Stimulated activated CD4-positive, alpha-beta T cell treated with anti-CD3 and anti-CD28 coated beads, Interleukin-2, amount 100 ng/mL, for 48 hours (primary cell): Measurements from ENCODE around the gene GSG1L.
"Not testable (repeated sequence)": the region's sequence is repeated elsewhere in the genome, so short reads cannot be mapped to it uniquely, and the experiment has no call there.

Experiments used
- DNase-seq, 2 donors: peaks; one replicate each; pipeline ENCODE4 v3.0.0-alpha.2; 2020

The GSG1L gene

GRCh38 chr16:28011971-28012445, 51.5 kb downstream of the GSG1L start:
- DNase-seq: no peak

DNA sequence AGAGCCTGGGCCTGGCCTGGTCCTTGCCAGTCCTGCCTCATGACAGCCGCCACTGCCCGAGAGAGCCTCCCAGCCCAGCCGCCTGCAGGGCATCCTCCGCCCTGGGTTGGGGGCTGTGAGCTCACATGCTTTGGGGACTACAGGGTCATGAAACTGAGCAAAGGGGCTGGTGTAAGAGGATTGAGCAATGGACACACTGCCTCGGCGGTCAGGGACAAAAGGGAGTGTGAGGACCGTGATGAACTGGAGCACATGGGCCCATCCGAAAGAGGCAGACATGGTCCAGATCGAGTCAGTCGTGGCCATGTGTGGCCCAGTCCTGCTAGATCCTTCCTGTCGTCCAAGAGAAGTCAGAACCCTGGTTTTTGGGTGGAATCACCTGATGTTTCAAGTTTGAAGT, 52.3 kb downstream of the GSG1L start:
- DNase-seq: no peak

DNA sequence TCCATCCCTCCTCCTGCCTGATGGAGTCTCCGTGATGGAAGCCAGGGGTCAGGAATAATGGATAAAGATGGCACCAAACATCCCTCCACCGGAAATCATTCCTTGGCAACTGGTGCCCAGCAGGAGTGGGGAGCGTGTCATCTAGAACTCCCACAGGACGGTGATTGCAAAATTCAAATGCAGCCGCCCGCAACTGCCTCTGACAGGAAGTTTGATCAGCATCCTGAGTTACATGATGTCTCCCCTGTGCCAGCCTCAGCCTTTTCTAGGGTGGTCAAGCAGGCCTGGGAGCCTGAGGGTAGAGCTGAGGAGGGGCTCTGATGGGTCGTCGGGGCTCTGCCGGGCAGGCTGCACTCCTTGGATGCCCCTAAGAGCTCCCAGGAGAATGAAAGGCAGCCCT, 52.8 kb downstream of the GSG1L start:
- no peak for DNase-seq

GRCh38 chr16:28009586-28010373, 53.7 kb downstream of the GSG1L start:
- DNase-seq: no peak

DNA sequence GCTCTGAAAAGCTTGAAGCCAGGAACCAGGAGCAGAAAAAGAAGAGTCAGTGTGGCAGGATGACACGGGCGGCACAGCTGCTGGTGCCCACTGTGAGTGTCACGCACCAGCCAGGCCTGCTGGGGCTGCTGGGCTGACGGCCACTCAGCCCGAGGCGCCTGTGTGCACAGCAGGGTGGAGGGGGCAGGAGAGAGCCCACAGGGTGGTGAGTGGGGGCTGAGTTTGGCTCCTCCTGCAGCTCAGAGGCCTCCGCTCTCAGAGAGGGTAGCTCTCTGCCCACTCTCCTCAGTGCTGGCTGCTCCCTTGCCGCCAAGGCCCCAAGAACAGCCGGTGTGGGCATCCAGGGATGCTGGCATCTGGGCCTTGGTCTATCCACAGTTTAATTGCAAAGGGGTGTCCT, 59.6 kb downstream of the GSG1L start:
- DNase-seq: no peak

GRCh38 chr16:28003021-28003865, 60.3 kb downstream of the GSG1L start:
- DNase-seq: no peak

- DNase-seq: no peak
Measured at GRCh38 chr16:28001642-28002041, 61.9 kb downstream of the GSG1L start.

- no peak for DNase-seq
Measured at GRCh38 chr16:28001184-28001583, 62.3 kb downstream of the GSG1L start.

DNA sequence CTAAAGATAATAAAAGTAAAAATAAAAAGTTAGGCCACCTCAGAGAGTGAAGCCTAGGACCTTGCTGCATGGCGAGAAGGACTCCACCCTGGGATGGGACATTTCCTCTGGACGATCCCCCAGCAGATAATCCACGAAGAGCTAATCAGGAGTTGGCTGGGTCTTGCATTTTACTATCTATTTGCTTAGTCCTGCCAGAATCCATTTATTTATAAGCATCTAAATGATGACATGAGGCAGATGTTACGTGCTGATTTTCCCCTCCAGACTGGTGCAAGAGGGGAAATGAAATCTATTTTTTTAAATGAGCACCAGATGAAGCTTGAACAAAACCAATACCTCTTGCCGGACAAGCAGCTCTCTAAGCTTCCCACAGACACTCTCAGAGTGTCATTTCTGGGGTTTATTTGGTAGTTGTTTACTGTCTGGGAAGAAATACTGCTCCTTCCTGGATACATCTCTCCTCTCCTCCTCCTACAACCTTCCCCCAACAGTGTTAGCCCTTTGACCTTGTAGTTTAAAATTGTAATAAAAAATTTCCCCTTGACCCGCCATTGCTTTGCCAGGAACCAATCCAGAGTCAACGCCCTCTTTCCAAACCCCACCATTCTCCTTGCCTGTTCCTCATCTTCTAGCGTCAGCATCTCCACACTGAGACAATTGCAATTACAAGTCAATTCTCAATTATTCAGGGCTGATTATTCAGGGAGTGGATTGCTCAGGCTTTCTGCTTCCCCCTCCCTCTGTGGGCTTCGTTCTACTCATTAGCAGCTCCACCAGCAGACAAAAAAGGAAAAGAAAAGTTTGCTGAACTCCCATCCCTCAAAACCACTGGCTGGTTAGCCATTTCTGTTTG, 63.0 kb downstream of the GSG1L start:
- DNase-seq: no peak

DNA sequence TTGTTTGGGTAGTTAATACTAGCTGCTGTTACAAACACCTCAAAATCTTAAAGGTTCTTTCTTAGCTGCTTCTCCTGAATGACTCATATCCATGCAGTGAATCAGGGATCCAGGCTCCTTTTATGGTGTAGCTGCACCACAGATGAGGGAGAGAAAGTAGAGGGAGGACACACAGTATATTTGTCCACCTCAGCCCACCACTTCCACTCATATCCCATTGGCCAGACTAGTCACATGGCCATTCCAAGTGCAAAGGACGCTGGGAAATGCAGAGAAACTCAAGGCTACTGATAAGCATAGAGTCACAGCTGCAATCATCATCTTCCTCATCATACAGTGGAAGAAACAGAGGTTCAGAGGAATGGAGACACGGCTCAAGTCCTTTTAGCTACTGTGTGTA, 63.8 kb downstream of the GSG1L start:
- DNase-seq: no peak

GRCh38 chr16:27995378-27995777, 68.1 kb downstream of the GSG1L start:
- DNase-seq: no peak

- DNase-seq: no peak
Measured at GRCh38 chr16:27994686-27995085, 68.8 kb downstream of the GSG1L start.

- no peak for DNase-seq
Measured at GRCh38 chr16:27993587-27993986, 69.9 kb downstream of the GSG1L start.

DNA sequence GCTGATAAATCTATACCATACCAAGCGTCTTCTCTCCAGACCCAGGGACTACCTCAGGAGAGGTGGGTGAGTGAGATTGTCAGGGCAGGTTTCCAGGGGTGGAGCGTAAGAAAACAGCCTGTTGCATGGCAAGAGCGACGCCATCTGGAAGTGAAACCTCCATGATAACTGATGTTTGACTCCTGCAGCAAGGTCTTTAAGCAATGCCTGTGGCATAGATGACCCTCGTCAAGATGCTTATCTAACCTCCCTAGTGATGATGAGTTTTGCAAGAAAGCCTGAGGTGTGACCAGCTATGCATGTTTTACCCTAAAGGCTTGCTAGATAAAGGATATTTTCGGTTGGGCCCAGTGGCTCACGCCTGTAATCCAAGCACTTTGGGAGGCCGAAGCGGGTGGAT, 71.6 kb downstream of the GSG1L start:
- no peak for DNase-seq

GRCh38 chr16:27985981-27986380, 77.5 kb downstream of the GSG1L start:
- no peak for DNase-seq

GRCh38 chr16:27984121-27984520, 79.4 kb downstream of the GSG1L start:
- no peak for DNase-seq

GRCh38 chr16:27983244-27983643, 80.3 kb downstream of the GSG1L start:
- no peak for DNase-seq

GRCh38 chr16:27982184-27982583, 81.3 kb downstream of the GSG1L start:
- DNase-seq: no peak

DNA sequence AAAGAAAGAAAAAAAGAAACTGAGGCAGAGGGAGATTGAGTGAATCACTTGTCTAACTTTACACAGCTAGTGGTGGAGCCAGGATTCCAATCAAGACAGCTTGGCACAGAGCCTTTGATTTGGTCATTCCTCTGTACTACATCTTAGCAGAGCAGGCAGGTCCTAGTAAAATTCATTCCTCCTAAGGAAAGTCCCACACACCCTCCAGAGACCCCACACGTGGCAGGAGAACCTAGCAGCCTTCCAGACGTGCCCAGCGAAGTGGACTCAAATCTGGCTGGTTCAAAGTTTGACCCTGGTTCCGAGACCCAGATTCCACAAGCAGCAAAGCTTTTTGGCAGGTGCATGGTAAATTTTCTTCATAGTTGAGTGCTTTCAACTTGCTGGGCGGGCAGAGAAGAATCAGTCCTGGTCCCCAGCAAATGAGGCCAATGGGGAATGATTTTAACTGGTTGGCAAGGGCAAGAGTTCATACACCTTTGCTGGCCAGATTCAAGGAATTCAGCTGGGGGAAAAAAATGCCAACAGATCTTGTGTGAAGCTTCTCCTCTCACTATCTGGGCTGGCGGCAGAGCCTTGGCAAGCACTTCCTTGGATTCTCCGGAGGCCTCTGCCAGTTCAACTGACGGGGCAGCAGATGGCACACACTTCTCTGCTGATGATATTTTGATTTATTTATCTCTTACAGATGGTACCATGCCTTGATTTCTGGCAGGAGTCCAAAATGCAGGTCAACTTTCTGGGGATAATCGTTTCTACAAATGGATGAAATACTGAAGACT, 82.4 kb downstream of the GSG1L start:
- no peak for DNase-seq

DNA sequence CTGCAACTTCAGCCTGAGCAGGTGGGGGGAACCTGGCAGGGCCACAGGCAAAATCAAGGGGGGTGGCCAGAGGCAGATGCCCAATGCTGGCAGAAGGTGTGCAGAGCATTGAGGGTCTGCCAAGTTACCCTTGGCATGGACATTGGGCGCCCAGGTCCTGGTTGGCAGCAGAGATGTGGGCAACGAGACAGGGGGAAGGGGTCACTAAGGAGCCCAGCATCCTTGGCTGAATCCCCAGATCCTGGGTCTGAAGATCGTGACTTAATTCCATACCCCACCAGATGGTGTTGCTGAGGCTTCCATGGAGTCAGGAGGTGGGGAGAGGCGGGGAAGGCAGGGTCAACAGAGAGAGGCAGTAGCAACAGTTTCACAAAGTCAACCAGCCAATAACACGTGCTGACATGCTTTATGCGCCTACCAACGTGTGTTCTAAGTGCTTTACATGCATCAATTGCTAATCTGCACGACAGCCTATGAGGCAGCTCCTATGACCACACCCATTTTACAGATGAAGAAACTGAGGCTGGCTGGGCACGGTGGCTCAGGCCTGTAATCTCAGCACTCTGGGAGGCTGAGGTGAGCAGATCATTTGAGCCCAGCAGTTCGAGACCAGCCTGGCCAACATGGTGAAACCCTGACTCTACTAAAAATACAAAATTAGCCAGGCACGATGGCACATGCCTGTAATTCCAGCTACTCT, 83.3 kb downstream of the GSG1L start:
- no peak for DNase-seq

DNA sequence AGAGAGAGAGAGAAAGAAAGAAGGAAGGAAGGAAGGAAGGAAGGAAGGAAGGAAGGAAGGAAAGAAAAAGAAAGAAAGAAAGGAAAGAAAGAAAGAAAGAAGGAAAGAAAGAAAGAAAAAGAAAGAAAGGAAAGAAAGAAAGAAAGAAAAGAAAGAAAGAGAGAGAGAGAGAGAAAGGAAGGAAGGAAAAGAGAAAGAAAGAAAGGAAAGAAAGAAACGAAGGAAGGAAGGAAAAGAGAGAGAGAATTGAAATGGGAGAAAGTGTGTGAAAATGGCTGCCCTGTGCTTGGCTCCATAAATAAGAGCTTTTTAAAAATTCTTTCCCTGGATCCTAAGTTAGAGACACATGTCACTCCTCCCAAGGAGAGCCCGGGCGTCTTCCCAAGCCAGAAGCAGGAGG, 83.8 kb downstream of the GSG1L start:
- DNase-seq: not testable (repeated sequence)

DNA sequence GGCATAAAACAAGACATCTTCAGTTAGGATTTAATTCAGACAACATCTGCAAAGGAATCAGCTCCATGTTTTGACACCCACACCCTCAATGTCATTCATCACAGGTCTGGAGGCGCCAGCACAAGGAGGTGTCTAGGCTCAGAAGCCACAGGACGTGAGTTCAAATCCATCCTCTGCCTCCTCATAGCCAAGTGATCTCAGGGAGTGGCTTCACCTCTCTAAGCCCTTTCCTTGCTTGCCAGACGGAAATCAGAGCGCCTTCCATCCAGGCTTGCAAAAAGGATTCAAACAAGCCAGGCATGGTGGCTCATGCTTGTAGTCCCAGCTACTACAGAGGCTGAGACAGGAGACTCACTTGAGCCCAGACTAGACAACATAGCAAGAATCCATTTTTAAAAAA, 84.6 kb downstream of the GSG1L start:
- no peak for DNase-seq
